Endothelial cell of umbilical vein (primary cell): ENCODE results near the gene KSR1. TPM values are rescaled to one million over a fixed set of nuclear protein-coding genes. Genes with fewer than 3 reads are reported as not detected.

Source experiments
- BruUV-seq: library from RNA; stranded (reverse); fragments of 400-500 nt; replicated peaks from 2 replicates; lab custom pipeline; 2021; lab: Mats Ljungman, UMichigan
- CTCF ChIA-PET: fragments of 300-600, 350-600 bp; sonication (Branson Sonifier 250); formaldehyde crosslinking; loops from one replicate; lab custom pipeline; 2021; ENCODE audit warnings: antibody characterized with exemption, inconsistent platforms; lab: Charles Lee
- POLR2A ChIA-PET: fragments of 300-600, 350-600 bp; sonication (Branson Sonifier 250); formaldehyde crosslinking; loops from one replicate; lab custom pipeline; 2021; ENCODE audit warnings: antibody characterized with exemption, inconsistent platforms; lab: Charles Lee
- DNase-seq: peaks from one replicate; pipeline ENCODE4 v3.0.0-alpha.2; 2011; ENCODE audit warnings: low read depth, low spot score
- FAIRE-seq: peaks from 2 replicates; lab custom pipeline; 2011; peaks lifted over from hg19 to GRCh38; lab: Jason Lieb, UNC
- H2AFZ ChIP-seq: 2 replicates; pipeline ENCODE4 v1.6.0; 2012; ENCODE audit warnings: low read depth, low read length, control low read depth, inconsistent platforms
- H3K27ac ChIP-seq: 2 replicates; pipeline ENCODE4 v1.5.1; 2011; ENCODE audit warnings: low read depth, mild to moderate bottlenecking, control low read depth, low read length, moderate library complexity; ENCODE audit not compliant: insufficient read depth
- H3K27me3 ChIP-seq, 2 experiments: 2 replicates each; pipeline versions ENCODE4 v1.6.0 to v1.6.1; 2011; ENCODE audit warnings: low read length in 2 of 2, mixed read lengths in 1 of 2; ENCODE audit not compliant: control insufficient read depth in 2 of 2, insufficient read depth in 2 of 2
- H3K36me3 ChIP-seq, 2 experiments: 2 replicates in 1 of 2; 3 replicates in 1 of 2; pipeline ENCODE4 v1.5.1; 2011; ENCODE audit warnings: low read length in 2 of 2, mild to moderate bottlenecking in 1 of 2, moderate library complexity in 1 of 2; ENCODE audit not compliant: control insufficient read depth in 2 of 2, insufficient read depth in 2 of 2; ENCODE audit errors: extremely low read depth in 1 of 2
- H3K4me1 ChIP-seq: 3 replicates; pipeline ENCODE4 v1.5.1; 2011; ENCODE audit warnings: mild to moderate bottlenecking, low read length; ENCODE audit not compliant: control insufficient read depth, insufficient read depth; ENCODE audit errors: extremely low read depth
- H3K4me2 ChIP-seq: 2 replicates; pipeline ENCODE4 v1.6.1; 2011; ENCODE audit warnings: low read length, control low read depth, mixed read lengths; ENCODE audit not compliant: insufficient read depth
- H3K4me3 ChIP-seq, 3 experiments: fragments of 200-600 bp in 1 of 3; sonication (generic), shearing (Covaris generic) in 1 of 3; replicated peaks in 1 of 3; 2 replicates each; pipeline ENCODE4 v1.5.1; 2011 to 2016; ENCODE audit warnings: control low read depth in 3 of 3, low read length in 3 of 3, mild to moderate bottlenecking in 2 of 3, inconsistent platforms in 1 of 3, low read depth in 1 of 3, moderate library complexity in 1 of 3; ENCODE audit not compliant: insufficient read depth in 1 of 3
- H3K79me2 ChIP-seq: 2 replicates; pipeline ENCODE4 v1.6.0; 2012; ENCODE audit warnings: low read length, inconsistent platforms; ENCODE audit not compliant: control insufficient read depth, insufficient read depth
- H3K9ac ChIP-seq: replicated peaks from 2 replicates; pipeline ENCODE3; 2011; ENCODE audit warnings: low read length, control low read depth; ENCODE audit not compliant: insufficient read depth; ENCODE audit errors: extremely low read depth
- H3K9me1 ChIP-seq: replicated peaks from 3 replicates; pipeline ENCODE4 v1.6.0; 2011; ENCODE audit warnings: mild to moderate bottlenecking, low read length; ENCODE audit not compliant: control insufficient read depth, insufficient read depth; ENCODE audit errors: extremely low read depth
- H3K9me3 ChIP-seq: replicated peaks from 2 replicates; pipeline ENCODE4 v1.5.1; 2012; ENCODE audit warnings: low read length, inconsistent platforms; ENCODE audit not compliant: control insufficient read depth, insufficient read depth
- H4K20me1 ChIP-seq: replicated peaks from 2 replicates; pipeline ENCODE3; 2011; ENCODE audit warnings: mild to moderate bottlenecking, low read length; ENCODE audit not compliant: control insufficient read depth, insufficient read depth; ENCODE audit errors: extremely low read depth
- CTCF ChIP-seq, 2 donors: IDR thresholded peaks; 1 replicate in 1 of 2; 2 replicates in 1 of 2; pipeline ENCODE4 v1.5.1; 2011; ENCODE audit warnings: low read length in 2 of 2, mild to moderate bottlenecking in 2 of 2, moderate library complexity in 2 of 2, control low read depth in 1 of 2, inconsistent platforms in 1 of 2, low read depth in 1 of 2; ENCODE audit not compliant: insufficient read depth in 1 of 2; ENCODE audit errors: extremely low read depth in 1 of 2
- EZH2 ChIP-seq: IDR thresholded peaks from 2 replicates; pipeline ENCODE4 v1.6.1; 2012; ENCODE audit warnings: borderline replicate concordance, low read depth, mild to moderate bottlenecking, moderate library complexity, low read length, inconsistent platforms; ENCODE audit not compliant: severe bottlenecking
- FOS ChIP-seq: IDR thresholded peaks from 2 replicates; pipeline ENCODE4 v1.6.1; 2011; ENCODE audit warnings: mild to moderate bottlenecking, low read length, moderate library complexity, borderline replicate concordance; ENCODE audit not compliant: insufficient read depth
- MAX ChIP-seq: IDR thresholded peaks from 2 replicates; pipeline ENCODE4 v1.6.1; 2011; ENCODE audit not compliant: insufficient read depth, insufficient read length
- MYC ChIP-seq: IDR thresholded peaks from one replicate; pipeline ENCODE4 v1.6.1; 2011; ENCODE audit warnings: mild to moderate bottlenecking, low read depth, low read length
- dilution Hi-C: fragments of 300-500 bp; cut with MboI; formaldehyde crosslinking; loops from one replicate; pipeline ENCODE4 v1.15.0; 2019; ENCODE audit warnings: low sequenced_read_pairs; ENCODE audit not compliant: extremely low pct_ligation_motif_present
- intact Hi-C: fragments of 100-400 bp; cut with micrococcal nuclease; formaldehyde crosslinking; loops from one replicate; pipeline ENCODE4 v1.10.0; 2022
- polyA plus RNA-seq, 4 experiments: library from polyadenylated mRNA; depleted of rRNA in 3 of 4; stranded (reverse) in 3 of 4; unstranded in 1 of 4; fragments of >200 nt; gene quantifications; 2 replicates each; pipeline versions ENCODE4 v1.2.1 to v1.2.3, GENCODE V29; 2011 to 2012; ENCODE audit warnings: missing spikeins in 1 of 4
- total RNA-seq: library from RNA; stranded (reverse); gene quantifications from 2 replicates; pipeline ENCODE4 v1.2.3, GENCODE V29; 2021

KSR1 gene
- total and polyA plus RNA-seq, 2 donors (not counting 3 experiments of a cell fraction or from before 2014, with no cell fraction given), result 35.4 to 80.2 TPM

GRCh38 chr17:27669850-27670249, 213.6 kb downstream of the KSR1 start:
- ChIA-PET POLR2A (no interaction called here), CTCF (interaction anchor here (0.5 kb wide), 1 partner anchor 432 kb away, joined by 3 read pairs; no protein-coding TSS in a partner anchor)
- no peak overlapping the region for H3K9ac ChIP-seq
- H3K27me3 ChIP-seq, result no peaks in the 10 kb centered on the region
- H3K9me3 ChIP-seq, result no peaks in the 10 kb centered on the region
- no peaks in the 10 kb centered on the region for H4K20me1 ChIP-seq
- dilution Hi-C loops, result no loop called here
- no peak overlapping the region for H2AFZ ChIP-seq
- H3K4me1 ChIP-seq, result no peaks in the 10 kb centered on the region
- TF ChIP-seq CTCF (IDR thresholded peaks at IDR 0.05; ENCODE audit: extremely low read depth in 1 of 2, insufficient read depth in 1 of 2, low read depth in 1 of 2, low read length in 2 of 2) (no peak), FOS (no peak), MYC (no peak), MAX (no peak), EZH2 (no peak)
- H3K79me2 ChIP-seq, result no peaks in the 10 kb centered on the region
- no peak overlapping the region for H3K27ac ChIP-seq
- intact Hi-C loops, result no loop called here
- no peak overlapping the region for H3K4me2 ChIP-seq
- H3K4me3 ChIP-seq, result no peak overlapping the region
- FAIRE-seq (no peak), DNase-seq (no peak)
- H3K9me1 ChIP-seq, result no peaks in the 10 kb centered on the region
- BruUV-seq, result no TSS peak
- no peaks in the 10 kb centered on the region for H3K36me3 ChIP-seq
